Vagina (tissue), 2 donors: Measurements from ENCODE around the gene PRDM15. TPM values are rescaled to one million over a fixed set of nuclear protein-coding genes. Genes with fewer than 3 reads are reported as not detected.

ENCODE experiments used
- DNase-seq, 2 donors: peaks; one replicate each; pipeline ENCODE4 v3.0.0-alpha.2; 2017; ENCODE audit errors: extremely low spot score in 2 of 2
- H3K27ac ChIP-seq: fragments of 200-600 bp; sonication (generic); one replicate; pipeline ENCODE4 v1.5.1; 2019
- H3K27me3 ChIP-seq: fragments of 200-600 bp; sonication (generic); one replicate; pipeline ENCODE4 v1.5.1; 2019
- H3K36me3 ChIP-seq, 2 donors: fragments of 200-600 bp; sonication (generic); one replicate each; pipeline ENCODE4 v1.5.1; 2017 to 2019
- H3K4me1 ChIP-seq: fragments of 200-600 bp; sonication (generic); one replicate; pipeline ENCODE4 v1.5.1; 2019
- H3K4me3 ChIP-seq, 2 donors: fragments of 200-600 bp; sonication (generic); 1 replicate in 1 of 2; 2 replicates in 1 of 2; pipeline ENCODE4 v1.5.1; 2016 to 2019
- H3K9me3 ChIP-seq: fragments of 200-600 bp; sonication (generic); one replicate; pipeline ENCODE4 v1.5.1; 2019
- POLR2A ChIP-seq, 2 donors: fragments of 450-650 bp; IDR thresholded peaks; one replicate each; pipeline ENCODE4 v1.6.1; 2017; ENCODE audit warnings: antibody characterized with exemption in 2 of 2, mild to moderate bottlenecking in 2 of 2, moderate library complexity in 2 of 2
- POLR2AphosphoS5 ChIP-seq, 2 donors: sonication (generic); formaldehyde crosslinking; IDR thresholded peaks; one replicate each; pipeline ENCODE4 v1.9.0; 2017; ENCODE audit warnings: antibody characterized with exemption in 2 of 2, mild to moderate bottlenecking in 2 of 2, low read depth in 1 of 2; ENCODE audit not compliant: insufficient read depth in 1 of 2
- intact Hi-C: fragments of 100-400 bp; cut with DNase I; formaldehyde crosslinking; loops from one replicate; pipeline ENCODE4 v1.15.1; 2023
- total RNA-seq: library from RNA; depleted of rRNA; stranded (reverse); fragments of >200 nt; gene quantifications from one replicate; pipeline ENCODE4 v1.2.3, GENCODE V29; 2016
- TF ChIP-seq, protein P1 (sequence below), 3 experiments: fragments of 450-650 bp in 2 of 3; fragments of 200-600 bp in 1 of 3; sonication (generic) in 1 of 3; IDR thresholded peaks; one replicate each; pipeline ENCODE4 v1.5.1; 2017 to 2019; ENCODE audit warnings: antibody characterized with exemption in 3 of 3, mild to moderate bottlenecking in 2 of 3, moderate library complexity in 2 of 3

The PRDM15 gene
- total RNA-seq, 1 donor from 2014 or later: 31.2 TPM

DNA sequence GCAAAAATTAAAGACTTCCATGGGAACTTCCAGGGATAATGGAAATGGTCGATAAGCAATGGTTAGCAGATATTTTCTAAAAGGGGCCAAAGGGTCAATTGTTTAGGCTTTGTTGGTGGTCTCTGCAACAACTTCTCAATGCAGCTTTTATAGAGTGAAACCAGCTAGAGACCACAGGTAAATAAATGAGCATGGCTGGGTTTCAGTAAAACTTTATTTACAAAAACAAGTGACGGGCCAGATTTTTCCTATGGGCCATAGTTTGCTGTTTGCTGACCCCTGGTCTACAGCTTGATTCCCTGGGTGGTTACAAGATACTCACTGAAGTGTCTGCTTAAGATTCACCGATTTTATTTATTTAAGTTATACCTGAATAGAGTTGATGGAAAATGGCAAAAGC, 22.6 kb upstream of the PRDM15 start:
- H3K4me1 ChIP-seq: no peaks in the 10 kb centered on the region
- no peak for DNase-seq
- H3K27me3 ChIP-seq: no peaks in the 10 kb centered on the region
- no peak overlapping the region for H3K27ac ChIP-seq
- peaks cover 0 to 44% of the 10 kb centered on the region in 2 donors for H3K36me3 ChIP-seq
- TF ChIP-seq, protein P1, sequence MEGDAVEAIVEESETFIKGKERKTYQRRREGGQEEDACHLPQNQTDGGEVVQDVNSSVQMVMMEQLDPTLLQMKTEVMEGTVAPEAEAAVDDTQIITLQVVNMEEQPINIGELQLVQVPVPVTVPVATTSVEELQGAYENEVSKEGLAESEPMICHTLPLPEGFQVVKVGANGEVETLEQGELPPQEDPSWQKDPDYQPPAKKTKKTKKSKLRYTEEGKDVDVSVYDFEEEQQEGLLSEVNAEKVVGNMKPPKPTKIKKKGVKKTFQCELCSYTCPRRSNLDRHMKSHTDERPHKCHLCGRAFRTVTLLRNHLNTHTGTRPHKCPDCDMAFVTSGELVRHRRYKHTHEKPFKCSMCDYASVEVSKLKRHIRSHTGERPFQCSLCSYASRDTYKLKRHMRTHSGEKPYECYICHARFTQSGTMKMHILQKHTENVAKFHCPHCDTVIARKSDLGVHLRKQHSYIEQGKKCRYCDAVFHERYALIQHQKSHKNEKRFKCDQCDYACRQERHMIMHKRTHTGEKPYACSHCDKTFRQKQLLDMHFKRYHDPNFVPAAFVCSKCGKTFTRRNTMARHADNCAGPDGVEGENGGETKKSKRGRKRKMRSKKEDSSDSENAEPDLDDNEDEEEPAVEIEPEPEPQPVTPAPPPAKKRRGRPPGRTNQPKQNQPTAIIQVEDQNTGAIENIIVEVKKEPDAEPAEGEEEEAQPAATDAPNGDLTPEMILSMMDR (IDR thresholded peaks at IDR 0.05): no peak
- TF ChIP-seq POLR2AphosphoS5 (IDR thresholded peaks at IDR 0.05; ENCODE audit: insufficient read depth in 1 of 2, low read depth in 1 of 2) (no peak), POLR2A (IDR thresholded peaks at IDR 0.05) (no peak)
- no peak overlapping the region for H3K4me3 ChIP-seq
- intact Hi-C loops: no loop called here
- no peaks in the 10 kb centered on the region for H3K9me3 ChIP-seq

- H3K4me3 ChIP-seq: no peak overlapping the region
- H3K4me1 ChIP-seq: no peaks in the 10 kb centered on the region
- no peak for DNase-seq
- intact Hi-C loops: no loop called here
- H3K9me3 ChIP-seq: no peaks in the 10 kb centered on the region
- H3K27ac ChIP-seq: no peak overlapping the region
- peaks cover 0 to 40% of the 10 kb centered on the region in 2 donors for H3K36me3 ChIP-seq
- TF ChIP-seq, protein P1 (IDR thresholded peaks at IDR 0.05): no peak
- TF ChIP-seq POLR2AphosphoS5 (IDR thresholded peaks at IDR 0.05; ENCODE audit: insufficient read depth in 1 of 2, low read depth in 1 of 2) (no peak), POLR2A (IDR thresholded peaks at IDR 0.05) (no peak)
- no peaks in the 10 kb centered on the region for H3K27me3 ChIP-seq
Measured at GRCh38 chr21:41901099-41901498, 22.0 kb upstream of the PRDM15 start.

DNA sequence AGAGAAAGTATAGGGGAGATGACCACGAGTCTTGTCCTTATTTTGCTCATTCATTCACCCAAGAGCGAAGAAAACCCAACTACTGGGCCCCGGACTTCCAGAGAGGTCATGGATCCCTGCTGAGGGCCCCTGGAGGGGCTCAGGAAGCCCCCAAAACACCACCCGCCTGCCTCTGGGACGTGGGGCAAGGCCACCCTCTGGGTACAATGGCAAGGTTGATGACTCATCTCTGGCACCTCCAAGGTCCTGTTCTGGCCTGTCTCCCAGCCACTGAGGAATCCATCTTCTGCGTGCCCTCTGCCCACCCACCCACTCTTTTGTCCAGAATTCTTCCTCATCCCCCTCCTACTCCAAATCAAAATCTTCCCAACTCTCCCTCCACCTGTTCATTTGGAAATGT, 21.3 kb upstream of the PRDM15 start:
- no peak overlapping the region for H3K27ac ChIP-seq
- no peak overlapping the region for H3K4me3 ChIP-seq
- intact Hi-C loops: no loop called here
- no peaks in the 10 kb centered on the region for H3K27me3 ChIP-seq
- TF ChIP-seq POLR2AphosphoS5 (IDR thresholded peaks at IDR 0.05; ENCODE audit: insufficient read depth in 1 of 2, low read depth in 1 of 2) (no peak), POLR2A (IDR thresholded peaks at IDR 0.05) (no peak)
- TF ChIP-seq, protein P1 (IDR thresholded peaks at IDR 0.05): no peak
- no peak for DNase-seq
- peaks cover 0 to 40% of the 10 kb centered on the region in 2 donors for H3K36me3 ChIP-seq
- H3K4me1 ChIP-seq: no peaks in the 10 kb centered on the region
- no peaks in the 10 kb centered on the region for H3K9me3 ChIP-seq

DNA sequence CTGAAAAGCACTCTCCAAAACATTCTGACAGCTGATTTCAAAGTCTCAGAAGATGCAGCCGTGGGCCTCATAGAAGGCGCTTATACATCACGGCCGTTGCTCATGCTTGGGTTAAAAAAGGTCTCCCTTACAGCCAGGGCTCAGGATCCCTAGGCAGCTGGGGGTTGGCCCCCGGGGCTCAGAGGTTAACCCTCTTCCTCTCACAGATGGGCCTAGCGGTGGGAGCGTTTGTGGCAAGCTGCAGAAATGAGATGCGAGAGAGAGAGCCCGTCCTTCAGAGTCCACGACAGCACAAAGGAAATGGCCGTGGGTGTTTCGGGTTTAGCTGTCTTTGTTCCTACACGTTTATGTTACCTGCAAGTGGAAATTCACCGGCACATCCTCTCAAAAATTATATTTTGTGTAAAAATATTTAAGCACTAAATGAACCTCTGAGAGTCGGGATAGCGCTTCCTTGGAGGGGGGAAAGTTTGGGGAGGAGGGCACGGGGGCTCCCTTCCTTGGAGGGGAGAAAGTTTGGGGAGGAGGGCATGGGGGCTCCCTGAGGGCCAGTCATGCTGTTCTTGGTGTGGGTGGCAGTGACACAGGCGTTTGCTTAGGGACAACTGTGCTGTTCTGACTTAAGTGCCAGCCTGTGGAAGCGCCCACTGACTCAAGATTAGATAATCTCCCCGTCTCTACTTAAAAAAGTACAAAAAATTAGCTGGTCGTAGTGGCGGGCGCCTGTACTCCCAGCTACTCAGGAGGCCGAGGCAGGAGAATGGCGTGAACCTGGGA, 20.5 kb upstream of the PRDM15 start:
- Histone ChIP-seq H3K9me3 (no peaks in the 10 kb centered on the region), H3K27ac (no peak overlapping the region), H3K36me3 (peaks cover 0 to 38% of the 10 kb centered on the region in 2 donors), H3K4me3 (no peak overlapping the region), H3K4me1 (no peaks in the 10 kb centered on the region), H3K27me3 (no peaks in the 10 kb centered on the region)
- intact Hi-C loops: no loop called here
- TF ChIP-seq, protein P1 (IDR thresholded peaks at IDR 0.05): no peak
- no peak for TF ChIP-seq POLR2AphosphoS5 (IDR thresholded peaks at IDR 0.05; ENCODE audit: insufficient read depth in 1 of 2, low read depth in 1 of 2)
- no peak for TF ChIP-seq POLR2A (IDR thresholded peaks at IDR 0.05)
- no peak for DNase-seq

- TF ChIP-seq POLR2AphosphoS5 (IDR thresholded peaks at IDR 0.05; ENCODE audit: insufficient read depth in 1 of 2, low read depth in 1 of 2) (no peak), POLR2A (IDR thresholded peaks at IDR 0.05) (no peak)
- TF ChIP-seq, protein P1 (IDR thresholded peaks at IDR 0.05): no peak
- intact Hi-C loops: no loop called here
- H3K4me1 ChIP-seq: no peaks in the 10 kb centered on the region
- DNase-seq: no peak
- H3K4me3 ChIP-seq: no peak overlapping the region
- no peaks in the 10 kb centered on the region for H3K9me3 ChIP-seq
- peaks cover 0 to 33% of the 10 kb centered on the region in 2 donors for H3K36me3 ChIP-seq
- no peaks in the 10 kb centered on the region for H3K27me3 ChIP-seq
- H3K27ac ChIP-seq: no peak overlapping the region
Measured at GRCh38 chr21:41898998-41899397, 19.9 kb upstream of the PRDM15 start.
